ENCODE measurements around the gene COL2A1. TPM values are rescaled to one million over a fixed set of nuclear protein-coding genes. Genes with fewer than 3 reads are reported as not detected.

The COL2A1 gene
- total RNA-seq, 4 donors from 2014 or later, result not detected

DNA sequence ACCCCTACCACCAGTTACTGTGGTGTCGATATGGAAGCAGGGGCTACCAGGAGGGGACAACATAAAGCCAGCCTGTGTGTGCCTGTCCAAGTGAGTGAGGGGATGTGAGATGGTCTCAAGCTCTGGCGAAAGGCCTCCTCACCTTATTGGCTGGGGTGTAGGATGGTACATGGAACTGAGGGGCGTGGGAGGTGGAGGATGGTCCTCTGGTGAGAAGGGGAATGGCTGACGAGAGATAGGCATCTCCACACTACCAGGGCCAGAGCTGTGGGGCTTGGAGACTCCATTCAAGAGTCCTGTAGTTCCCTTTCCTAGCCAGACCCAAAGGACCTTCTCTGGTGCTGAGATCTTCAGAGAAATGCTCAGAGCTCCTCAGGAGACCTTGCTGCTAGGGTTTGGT lies 32.5 kb upstream of the COL2A1 start:
- WGBS, 2 donors, result 92 to 96% methylated on average over 4 of the region's 4 CpGs
- no peaks in the 10 kb centered on the region for H3K9me3 ChIP-seq
- no peaks in the 10 kb centered on the region for H3K4me1 ChIP-seq

DNA sequence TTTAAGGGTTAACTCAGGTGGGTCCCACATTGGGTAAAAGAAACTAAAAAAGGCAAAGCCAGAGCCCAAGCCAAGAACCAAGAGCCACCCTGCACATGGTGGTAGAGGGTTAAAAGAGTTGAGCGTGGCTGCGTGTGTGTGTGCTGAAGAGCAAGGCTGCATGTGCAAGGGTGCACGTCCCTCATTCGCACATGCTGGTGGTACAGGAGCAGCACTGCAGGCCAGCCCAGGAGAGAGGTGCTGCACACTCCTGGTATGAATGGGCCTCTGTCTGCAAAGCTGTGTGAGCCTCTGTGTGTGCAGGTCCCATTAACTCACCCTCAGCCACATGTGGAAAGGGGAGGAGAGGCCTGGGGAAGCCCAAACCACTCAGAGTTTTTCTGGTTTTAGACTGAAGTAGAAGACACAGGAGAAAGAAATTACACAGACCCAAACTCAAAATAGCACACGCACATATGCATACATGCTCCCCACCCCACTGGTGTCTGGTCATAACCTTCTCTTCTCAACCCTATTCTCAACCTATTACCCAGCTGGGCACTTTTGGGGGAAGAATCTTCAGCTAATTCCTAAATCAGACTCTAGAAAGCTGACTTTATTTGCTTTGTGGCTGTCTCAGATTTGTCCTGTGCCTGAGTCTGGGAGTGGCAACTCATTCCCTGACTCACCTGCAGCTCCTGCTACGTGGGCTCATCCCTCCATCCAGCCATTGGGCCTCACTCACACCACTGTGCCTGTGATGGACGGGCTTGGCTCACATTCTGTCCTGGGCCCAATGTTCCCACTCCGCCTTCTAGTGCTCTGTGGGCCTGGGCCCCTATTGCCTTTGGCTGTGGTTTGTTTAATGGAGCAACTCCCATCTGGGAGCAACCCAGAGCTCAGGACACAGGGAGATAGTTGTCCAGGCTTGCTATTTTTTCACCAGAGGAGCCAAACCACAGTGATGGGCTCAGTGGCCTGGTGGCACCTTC lies 30.8 kb upstream of the COL2A1 start:
- DNase-seq, result no peak
- Histone ChIP-seq H3K27me3 (no peaks in the 10 kb centered on the region), H3K4me3 (replicated peaks in 1 of 3) (no peak overlapping the region), H3K4me1 (no peaks in the 10 kb centered on the region), H3K9me3 (no peaks in the 10 kb centered on the region), H3K36me3 (no peaks in the 10 kb centered on the region), H3K27ac (no peak overlapping the region)
- WGBS, 2 donors, result 92 to 95% methylated on average over 8 of the region's 8 CpGs
- no peak for TF ChIP-seq POLR2A (IDR thresholded peaks at IDR 0.05)
- TF ChIP-seq, protein P1, sequence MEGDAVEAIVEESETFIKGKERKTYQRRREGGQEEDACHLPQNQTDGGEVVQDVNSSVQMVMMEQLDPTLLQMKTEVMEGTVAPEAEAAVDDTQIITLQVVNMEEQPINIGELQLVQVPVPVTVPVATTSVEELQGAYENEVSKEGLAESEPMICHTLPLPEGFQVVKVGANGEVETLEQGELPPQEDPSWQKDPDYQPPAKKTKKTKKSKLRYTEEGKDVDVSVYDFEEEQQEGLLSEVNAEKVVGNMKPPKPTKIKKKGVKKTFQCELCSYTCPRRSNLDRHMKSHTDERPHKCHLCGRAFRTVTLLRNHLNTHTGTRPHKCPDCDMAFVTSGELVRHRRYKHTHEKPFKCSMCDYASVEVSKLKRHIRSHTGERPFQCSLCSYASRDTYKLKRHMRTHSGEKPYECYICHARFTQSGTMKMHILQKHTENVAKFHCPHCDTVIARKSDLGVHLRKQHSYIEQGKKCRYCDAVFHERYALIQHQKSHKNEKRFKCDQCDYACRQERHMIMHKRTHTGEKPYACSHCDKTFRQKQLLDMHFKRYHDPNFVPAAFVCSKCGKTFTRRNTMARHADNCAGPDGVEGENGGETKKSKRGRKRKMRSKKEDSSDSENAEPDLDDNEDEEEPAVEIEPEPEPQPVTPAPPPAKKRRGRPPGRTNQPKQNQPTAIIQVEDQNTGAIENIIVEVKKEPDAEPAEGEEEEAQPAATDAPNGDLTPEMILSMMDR (IDR thresholded peaks at IDR 0.05), result no peak
- intact Hi-C loops (cut with DNase I), result no loop called here

More for the DNA sequence above, 32.5 kb upstream of the COL2A1 start:
- Histone ChIP-seq H3K36me3 (no peaks in the 10 kb centered on the region), H3K27ac (no peak overlapping the region), H3K27me3 (no peaks in the 10 kb centered on the region), H3K4me3 (replicated peaks in 1 of 3) (no peak overlapping the region)
- intact Hi-C loops (cut with DNase I), result no loop called here
- no peak for DNase-seq
- TF ChIP-seq POLR2A (IDR thresholded peaks at IDR 0.05), result no peak
- TF ChIP-seq, protein P1 (IDR thresholded peaks at IDR 0.05), result no peak

DNA sequence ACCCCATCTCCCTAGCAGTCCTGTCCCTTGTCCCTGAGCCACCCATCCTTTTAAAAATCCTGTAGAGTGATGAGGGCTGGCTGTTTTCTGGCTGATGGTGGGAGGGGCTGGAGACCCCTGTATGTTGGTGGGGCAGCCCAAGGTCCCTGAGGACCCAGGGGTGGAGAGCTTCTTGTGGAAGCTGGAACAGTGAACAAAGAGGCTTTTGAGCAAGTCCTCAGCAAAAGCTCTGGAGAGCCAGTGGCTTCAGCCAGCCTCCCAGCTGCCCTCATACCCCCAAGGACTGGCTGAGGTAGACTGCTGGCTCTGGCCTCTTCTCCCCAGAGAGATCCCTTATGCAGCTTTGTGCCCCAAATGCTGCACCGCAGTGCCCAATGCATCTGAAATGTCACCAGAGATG lies 29.2 kb upstream of the COL2A1 start:
- Histone ChIP-seq H3K4me1 (no peaks in the 10 kb centered on the region), H3K4me3 (replicated peaks in 1 of 3) (no peak overlapping the region), H3K27ac (no peak overlapping the region), H3K36me3 (no peaks in the 10 kb centered on the region), H3K9me3 (no peaks in the 10 kb centered on the region), H3K27me3 (no peaks in the 10 kb centered on the region)
- no peak for DNase-seq
- TF ChIP-seq POLR2A (IDR thresholded peaks at IDR 0.05), result no peak
- TF ChIP-seq, protein P1 (IDR thresholded peaks at IDR 0.05), result no peak
- intact Hi-C loops (cut with DNase I), result no loop called here
- WGBS, 2 donors, result 100% methylated on average over 1 of the region's 1 CpG

DNA sequence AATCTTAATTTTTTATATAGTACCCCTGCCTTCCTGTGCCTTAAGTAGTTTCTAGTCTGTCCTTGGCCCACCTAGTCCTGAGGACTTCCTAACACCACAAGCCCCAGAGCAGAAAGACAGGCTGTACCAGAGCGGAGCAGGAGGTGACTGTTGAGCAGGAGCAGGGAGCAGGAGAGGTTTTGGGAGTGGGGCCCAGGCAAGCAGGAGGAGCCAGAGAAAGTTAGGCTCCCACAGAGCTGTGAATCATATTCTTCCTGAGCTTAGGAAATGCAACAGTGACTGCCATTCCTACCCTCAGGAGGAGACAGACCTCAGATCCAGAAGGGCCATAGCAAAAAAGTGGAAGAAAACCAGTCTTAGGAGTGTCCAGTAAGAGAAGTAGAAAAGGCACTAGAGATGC lies 28.3 kb upstream of the COL2A1 start:
- DNase-seq, result no peak
- Histone ChIP-seq H3K4me1 (no peaks in the 10 kb centered on the region), H3K27ac (no peak overlapping the region), H3K27me3 (no peaks in the 10 kb centered on the region), H3K4me3 (replicated peaks in 1 of 3) (no peak overlapping the region), H3K9me3 (no peaks in the 10 kb centered on the region), H3K36me3 (no peaks in the 10 kb centered on the region)
- intact Hi-C loops (cut with DNase I), result no loop called here
- WGBS, 2 donors, result 95 to 100% methylated on average over 1 of the region's 1 CpG
- TF ChIP-seq, protein P1 (IDR thresholded peaks at IDR 0.05), result no peak
- no peak for TF ChIP-seq POLR2A (IDR thresholded peaks at IDR 0.05)
